SK-MEL-5 (cell line): ENCODE data around the gene MXRA8. TPM values are rescaled to one million over a fixed set of nuclear protein-coding genes. Genes with fewer than 3 reads are reported as not detected.

ENCODE experiments used
- DNase-seq: peaks from one replicate; pipeline ENCODE4 v3.0.0-alpha.2; 2016; ENCODE audit warnings: low read depth, low spot score
- in situ Hi-C: cut with HindIII; loops from 2 replicates; pipeline ENCODE4 v1.10.0; 2016; ENCODE audit warnings: low sequenced_read_pairs, high pct_unique_total_duplicates, low pct_unique_long_range_greater_than_20kb
- total RNA-seq: library from RNA; depleted of rRNA; stranded (reverse); fragments of >200 nt; shearing (Covaris generic); gene quantifications from 2 replicates; pipeline ENCODE4 v1.2.3, GENCODE V29; 2014; rRNA removed

Gene MXRA8
- total RNA-seq, 1 experiment from 2014 or later = not detected

DNA sequence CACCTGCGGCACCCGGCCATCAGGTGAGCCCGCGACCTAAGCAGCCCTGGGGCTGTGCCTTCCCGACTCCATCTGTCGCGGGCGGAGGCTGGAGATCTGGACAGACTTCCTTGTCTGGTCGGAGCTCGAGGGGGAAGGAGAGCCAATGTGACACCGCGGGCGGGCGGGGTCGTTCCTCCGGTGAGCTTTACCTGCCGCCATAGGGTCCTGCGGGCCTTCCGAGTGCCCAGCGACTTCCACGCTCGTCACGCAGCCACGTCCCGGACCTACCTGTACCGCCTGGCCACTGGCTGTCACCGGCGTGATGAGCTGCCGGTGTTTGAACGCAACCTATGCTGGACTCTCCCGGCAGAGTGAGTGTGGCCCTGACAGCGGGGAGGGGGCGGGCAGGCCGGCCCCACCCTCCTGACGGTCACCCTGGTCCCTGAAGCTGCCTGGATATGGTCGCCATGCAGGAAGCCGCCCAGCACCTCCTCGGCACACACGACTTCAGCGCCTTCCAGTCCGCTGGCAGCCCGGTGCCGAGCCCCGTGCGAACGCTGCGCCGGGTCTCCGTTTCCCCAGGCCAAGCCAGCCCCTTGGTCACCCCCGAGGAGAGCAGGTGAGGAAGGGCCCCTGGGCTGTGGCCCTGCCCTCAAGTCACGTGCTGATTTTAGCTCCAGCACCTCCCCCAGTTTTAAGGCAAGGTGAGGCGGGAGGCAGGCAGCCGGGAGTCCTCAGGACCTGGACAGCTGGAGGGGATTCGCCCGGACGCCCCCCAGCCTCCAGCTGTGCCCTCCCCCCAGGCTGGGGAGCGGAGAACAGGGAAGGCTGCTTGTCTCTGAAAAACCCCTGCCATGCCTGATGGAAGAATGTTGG lies 48.9 kb downstream of the MXRA8 start:
- in situ Hi-C loops = no loop called here
- DNase-seq = no peak

GRCh38 chr1:1308756-1309250 lies 49.6 kb downstream of the MXRA8 start:
- no peak for DNase-seq
- in situ Hi-C loops = no loop called here

- in situ Hi-C loops = no loop called here
- peak; percentile 81 for DNase-seq
Observed at GRCh38 chr1:1307923-1308755, 50.2 kb downstream of the MXRA8 start, which contains the start of the genes ACAP3 and PUSL1. Gene ACAP3, minus strand, starts transcription at chr1:1307930. Its CDS starts 115 bp downstream, at chr1:1307815. Gene PUSL1, plus strand, starts transcription at chr1:1308597. Its CDS starts 47 bp downstream, at chr1:1308644.

DNA sequence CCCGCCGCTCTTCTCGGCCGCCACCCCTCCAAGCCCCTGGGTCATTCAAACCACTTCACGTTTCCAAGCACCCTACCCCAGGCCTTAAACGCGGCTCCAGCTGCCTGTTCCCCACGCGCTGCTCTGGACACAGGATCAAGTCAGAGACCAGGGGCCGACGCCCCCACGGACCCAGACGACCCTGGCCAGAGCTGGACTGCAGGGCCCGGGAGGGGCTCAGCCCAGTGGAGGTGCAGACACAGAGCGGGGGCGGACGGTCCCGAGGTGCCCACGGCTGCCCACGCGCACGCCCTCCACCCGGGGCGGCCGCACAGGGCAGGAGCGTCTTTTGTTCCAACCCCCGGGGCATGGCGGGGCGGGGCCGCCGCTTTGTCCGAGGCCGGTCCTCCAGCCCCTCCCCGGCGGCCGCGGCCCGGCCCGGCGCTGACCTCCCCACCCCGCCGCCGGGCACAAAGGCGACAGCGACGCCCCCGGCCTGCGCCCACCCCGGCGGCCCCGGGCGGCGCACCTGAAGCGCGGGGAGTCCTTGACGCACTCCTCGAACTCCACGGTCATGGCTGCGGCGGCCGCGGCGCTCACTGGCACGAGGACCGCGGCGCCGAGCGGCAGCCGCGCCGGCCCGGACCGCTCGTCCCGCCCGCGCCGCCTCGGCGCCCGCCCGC lies 51.0 kb downstream of the MXRA8 start:
- in situ Hi-C loops = no loop called here
- DNase-seq = no peak

- in situ Hi-C loops = no loop called here
- DNase-seq = no peak
Observed at GRCh38 chr1:1306661-1307260, 51.6 kb downstream of the MXRA8 start.

- no peak for DNase-seq
- in situ Hi-C loops = no loop called here
Observed at GRCh38 chr1:1306070-1306660, 52.2 kb downstream of the MXRA8 start.

GRCh38 chr1:1305300-1306069 lies 52.9 kb downstream of the MXRA8 start:
- in situ Hi-C loops = no loop called here
- no peak for DNase-seq

DNA sequence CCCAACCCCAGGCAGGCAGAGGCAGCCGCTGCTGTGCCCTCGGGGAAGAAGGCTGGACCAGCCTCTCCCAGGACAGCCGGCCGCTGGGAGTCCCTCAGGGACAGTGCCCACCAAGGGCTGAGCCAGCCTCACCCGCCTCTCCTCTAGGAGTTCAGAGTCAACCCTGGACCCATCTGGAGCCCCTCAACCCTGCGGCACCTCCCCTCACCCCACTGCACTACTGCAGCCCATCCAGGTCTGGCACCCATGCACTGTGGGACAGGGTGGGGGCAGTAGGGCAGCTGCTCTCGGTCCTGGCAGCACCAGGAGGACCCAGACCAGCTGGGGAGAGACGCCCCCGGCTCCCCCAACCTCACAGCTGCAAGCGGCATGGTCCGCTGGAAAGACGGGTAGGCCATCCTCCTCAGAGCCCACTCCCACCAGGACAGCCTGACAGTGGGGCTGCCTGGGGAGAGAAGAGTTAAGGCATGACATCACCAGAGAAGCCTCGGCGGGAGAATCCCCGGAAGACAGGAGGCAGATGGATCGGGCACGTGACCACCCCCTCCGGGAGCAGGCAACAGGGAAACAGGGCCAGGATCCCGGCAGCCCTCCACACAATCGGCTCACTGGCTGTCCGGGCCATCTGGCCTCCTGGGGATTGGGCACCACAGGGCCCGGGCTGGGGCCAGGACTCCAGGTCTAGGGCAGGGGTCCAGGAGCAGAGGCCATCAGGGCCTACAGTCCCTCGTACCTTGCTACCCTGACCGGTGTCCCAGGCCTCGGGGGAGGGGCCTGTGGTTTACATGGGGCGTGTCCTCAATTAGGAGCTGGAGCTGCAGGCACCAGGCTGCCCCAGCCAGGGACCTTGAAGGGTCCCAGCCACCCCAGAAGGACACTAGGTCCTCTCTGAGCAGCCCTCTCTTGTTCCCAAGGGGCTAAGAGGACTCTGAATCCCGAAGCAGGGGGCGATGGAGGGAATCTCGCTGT lies 53.7 kb downstream of the MXRA8 start:
- peak; percentile 74 for DNase-seq
- in situ Hi-C loops = no loop called here

GRCh38 chr1:1303736-1304135 lies 54.6 kb downstream of the MXRA8 start:
- DNase-seq = no peak
- in situ Hi-C loops = no loop called here

- in situ Hi-C loops = no loop called here
- DNase-seq = no peak
Observed at GRCh38 chr1:1302951-1303509, 55.3 kb downstream of the MXRA8 start.

Other genes with a start within 250 kb of the MXRA8 start
- gene C1orf159, start 242.5 kb downstream of the MXRA8 start, total RNA-seq = 9.4 and 10.0 TPM in 2 replicates
- not detected in 2 replicates for gene TTLL10, start 184.7 kb downstream of the MXRA8 start, total RNA-seq
- gene TNFRSF18, start 152.0 kb downstream of the MXRA8 start, total RNA-seq = not detected in 2 replicates
- gene TNFRSF4, start 144.4 kb downstream of the MXRA8 start, total RNA-seq = not detected in 2 replicates
- gene SDF4, start 126.6 kb downstream of the MXRA8 start, total RNA-seq = 94.2 and 97.3 TPM in 2 replicates
- 25.9 and 29.0 TPM in 2 replicates for gene B3GALT6, start 126.3 kb downstream of the MXRA8 start, total RNA-seq
- gene C1QTNF12, start 111.8 kb downstream of the MXRA8 start, total RNA-seq = not detected in 2 replicates
- gene UBE2J2, start 84.7 kb downstream of the MXRA8 start, total RNA-seq = 37.8 and 41.9 TPM in 2 replicates
- gene SCNN1D, start 78.1 kb downstream of the MXRA8 start, total RNA-seq = 0.71 and 1.3 TPM in 2 replicates
- gene ACAP3, start 50.6 kb downstream of the MXRA8 start, total RNA-seq = 14.2 and 14.5 TPM in 2 replicates
- 9.9 and 15.5 TPM in 2 replicates for gene PUSL1, start 50.0 kb downstream of the MXRA8 start, total RNA-seq
- gene INTS11, start 33.9 kb downstream of the MXRA8 start, total RNA-seq = 60.1 and 63.5 TPM in 2 replicates
- 19.6 and 22.2 TPM in 2 replicates for gene CPTP, start 33.8 kb downstream of the MXRA8 start, total RNA-seq
- not detected in 2 replicates for gene TAS1R3, start 27.3 kb downstream of the MXRA8 start, total RNA-seq
- 41.4 and 42.8 TPM in 2 replicates for gene DVL1, start 9.1 kb downstream of the MXRA8 start, total RNA-seq
- gene AURKAIP1, start 16.7 kb upstream of the MXRA8 start, total RNA-seq = 136 and 146 TPM in 2 replicates
- 67.7 and 78.7 TPM in 2 replicates for gene CCNL2, start 40.8 kb upstream of the MXRA8 start, total RNA-seq
- gene MRPL20, start 48.7 kb upstream of the MXRA8 start, total RNA-seq = 112 and 124 TPM in 2 replicates
- not detected in 2 replicates for gene ANKRD65, start 62.7 kb upstream of the MXRA8 start, total RNA-seq
- gene VWA1, start 77.1 kb upstream of the MXRA8 start, total RNA-seq = 11.7 and 15.3 TPM in 2 replicates
- gene ATAD3C, start 91.1 kb upstream of the MXRA8 start, total RNA-seq = 0.05 TPM in 1 of 2 replicates, not detected in the other
- 31.3 and 36.3 TPM in 2 replicates for gene ATAD3B, start 113.2 kb upstream of the MXRA8 start, total RNA-seq
- gene ATAD3A, start 153.6 kb upstream of the MXRA8 start, total RNA-seq = 32.1 and 36.5 TPM in 2 replicates
- 0.29 TPM in 1 of 2 replicates, not detected in the other for gene TMEM240, start 182.1 kb upstream of the MXRA8 start, total RNA-seq
- gene SSU72, start 216.3 kb upstream of the MXRA8 start, total RNA-seq = 56.5 TPM in 2 replicates
- 6.6 and 7.1 TPM in 2 replicates for gene FNDC10, start 241.6 kb upstream of the MXRA8 start, total RNA-seq